Upper lobe of left lung (tissue), 4 donors: ENCODE data around the gene PDE4D.
A peak's percentile ranks its signal among the peaks of the same experiment; 100 is the strongest.

Experiments
- POLR2A ChIP-seq, 4 donors: fragments of 450-650 bp; IDR thresholded peaks; one replicate each; pipeline ENCODE4 v1.5.1; 2016 to 2017; ENCODE audit warnings: antibody characterized with exemption in 4 of 4, mild to moderate bottlenecking in 2 of 4
- POLR2AphosphoS5 ChIP-seq, 2 donors: sonication (generic); formaldehyde crosslinking; IDR thresholded peaks; one replicate each; pipeline ENCODE4 v1.5.1; 2017; ENCODE audit warnings: antibody characterized with exemption in 2 of 2
- TF ChIP-seq, protein P1 (sequence below), 6 experiments: fragments of 450-650 bp in 4 of 6; fragments of 200-600 bp in 2 of 6; sonication (generic) in 2 of 6; IDR thresholded peaks; one replicate each; pipeline ENCODE4 v1.5.1; 2016 to 2019; ENCODE audit warnings: antibody characterized with exemption in 6 of 6

DNA sequence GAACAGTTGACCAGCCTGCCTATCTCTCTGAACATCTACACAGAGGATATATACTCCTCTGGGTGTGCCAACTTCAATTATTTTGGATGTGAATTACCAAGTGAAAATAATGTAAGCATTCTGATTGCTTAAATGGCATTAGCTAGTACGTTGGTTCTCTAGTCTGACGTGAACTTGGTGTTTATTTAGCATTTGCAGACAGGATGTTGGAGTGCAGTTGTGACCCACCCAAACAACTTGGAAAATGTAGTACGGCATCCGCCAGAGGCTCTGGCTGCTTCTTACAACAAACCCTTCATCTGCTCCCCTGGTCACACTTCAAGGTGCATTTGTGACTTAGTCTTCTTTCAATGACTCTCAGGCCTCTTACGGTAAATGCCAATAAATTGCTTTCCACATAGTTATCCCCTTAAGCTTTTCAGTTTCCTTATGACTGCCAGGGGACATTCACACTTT, 616.6 kb downstream of the PDE4D start:
- TF ChIP-seq, protein P1, sequence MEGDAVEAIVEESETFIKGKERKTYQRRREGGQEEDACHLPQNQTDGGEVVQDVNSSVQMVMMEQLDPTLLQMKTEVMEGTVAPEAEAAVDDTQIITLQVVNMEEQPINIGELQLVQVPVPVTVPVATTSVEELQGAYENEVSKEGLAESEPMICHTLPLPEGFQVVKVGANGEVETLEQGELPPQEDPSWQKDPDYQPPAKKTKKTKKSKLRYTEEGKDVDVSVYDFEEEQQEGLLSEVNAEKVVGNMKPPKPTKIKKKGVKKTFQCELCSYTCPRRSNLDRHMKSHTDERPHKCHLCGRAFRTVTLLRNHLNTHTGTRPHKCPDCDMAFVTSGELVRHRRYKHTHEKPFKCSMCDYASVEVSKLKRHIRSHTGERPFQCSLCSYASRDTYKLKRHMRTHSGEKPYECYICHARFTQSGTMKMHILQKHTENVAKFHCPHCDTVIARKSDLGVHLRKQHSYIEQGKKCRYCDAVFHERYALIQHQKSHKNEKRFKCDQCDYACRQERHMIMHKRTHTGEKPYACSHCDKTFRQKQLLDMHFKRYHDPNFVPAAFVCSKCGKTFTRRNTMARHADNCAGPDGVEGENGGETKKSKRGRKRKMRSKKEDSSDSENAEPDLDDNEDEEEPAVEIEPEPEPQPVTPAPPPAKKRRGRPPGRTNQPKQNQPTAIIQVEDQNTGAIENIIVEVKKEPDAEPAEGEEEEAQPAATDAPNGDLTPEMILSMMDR (IDR thresholded peaks at IDR 0.05), result no peak
- TF ChIP-seq POLR2A (IDR thresholded peaks at IDR 0.05) (no peak), POLR2AphosphoS5 (IDR thresholded peaks at IDR 0.05) (peak in 1 of 2 donors; percentile 46)
